Left lobe of liver (tissue), 2 donors: ENCODE data around the gene GFPT1. TPM values are rescaled to one million over a fixed set of nuclear protein-coding genes. Genes with fewer than 3 reads are reported as not detected.
"Not testable (repeated sequence)": the region's sequence is repeated elsewhere in the genome, so short reads cannot be mapped to it uniquely, and the experiment has no call there.

ENCODE experiments used
- ATAC-seq: fragments of 200-7000 bp; cut with Tn5 transposase; one replicate; pipeline ENCODE4 v1.9.1; 2020; ENCODE audit warnings: mild to moderate bottlenecking, moderate library complexity
- DNase-seq: peaks from one replicate; pipeline ENCODE4 v3.0.0-alpha.2; 2020; ENCODE audit warnings: low spot score
- total RNA-seq: library from RNA; stranded (reverse); gene quantifications from one replicate; pipeline ENCODE4 v1.2.1, GENCODE V29; 2021
- donor health status: DM: no; HTN: no; CAD: no; lungs with moderate emphysema.
- donor health status: DM: no; HTN: yes; CAD: no.

The GFPT1 gene
- total RNA-seq, 1 donor from 2014 or later = 29.5 TPM

- no peak for DNase-seq
- ATAC-seq = no peak
These were observed 2.4 kb downstream of the GFPT1 start for GRCh38 chr2:69384618-69385081.

DNA sequence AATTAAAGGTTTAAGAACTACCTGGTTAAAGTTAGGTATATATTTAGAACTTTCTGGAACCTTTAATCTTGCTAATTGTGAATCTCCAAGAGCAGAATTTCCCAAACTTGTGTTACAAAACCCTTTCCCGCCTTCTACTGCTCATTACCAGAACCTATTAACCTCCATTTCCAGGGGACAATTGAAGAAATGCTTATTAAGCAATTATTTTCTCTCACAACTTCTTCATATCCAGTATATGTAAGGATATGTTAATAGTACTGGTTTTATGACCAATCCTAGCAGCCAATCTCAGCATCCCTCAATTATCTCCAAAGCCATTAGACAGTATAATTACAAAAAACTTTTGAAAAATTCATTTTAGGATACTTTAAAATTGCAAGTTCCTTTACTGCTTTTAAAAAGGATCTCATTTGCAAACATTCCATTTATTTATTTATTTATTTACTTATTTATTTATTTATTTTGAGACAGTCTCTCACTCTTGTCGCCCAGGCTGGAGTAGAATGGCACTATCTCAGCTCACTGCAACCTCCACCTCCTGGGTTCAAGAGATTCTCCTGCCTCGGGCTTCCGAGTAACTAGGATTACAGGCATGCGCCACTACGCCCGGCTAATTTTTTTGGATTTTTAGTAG lies 3.7 kb downstream of the GFPT1 start:
- no peak for DNase-seq
- no peak for ATAC-seq

DNA sequence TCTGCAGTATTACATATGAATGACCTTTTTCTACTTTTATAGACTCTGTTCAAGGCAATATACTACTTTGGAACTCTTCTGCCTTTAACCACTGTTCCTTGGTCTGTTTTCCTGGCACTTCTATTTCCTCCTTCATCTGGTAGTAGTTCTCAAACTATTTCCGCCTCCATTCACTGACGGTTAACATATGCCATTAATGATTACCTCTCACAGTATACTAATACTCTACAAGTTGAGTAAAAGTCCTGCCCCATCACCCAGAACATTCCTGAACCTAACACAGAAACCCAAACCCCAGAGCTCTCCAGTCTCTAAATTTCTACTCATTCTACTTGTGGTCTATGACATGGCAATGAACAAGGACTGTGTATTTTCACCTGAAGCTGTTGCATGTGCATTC lies 4.5 kb downstream of the GFPT1 start:
- DNase-seq (no peak), ATAC-seq (no peak)

DNA sequence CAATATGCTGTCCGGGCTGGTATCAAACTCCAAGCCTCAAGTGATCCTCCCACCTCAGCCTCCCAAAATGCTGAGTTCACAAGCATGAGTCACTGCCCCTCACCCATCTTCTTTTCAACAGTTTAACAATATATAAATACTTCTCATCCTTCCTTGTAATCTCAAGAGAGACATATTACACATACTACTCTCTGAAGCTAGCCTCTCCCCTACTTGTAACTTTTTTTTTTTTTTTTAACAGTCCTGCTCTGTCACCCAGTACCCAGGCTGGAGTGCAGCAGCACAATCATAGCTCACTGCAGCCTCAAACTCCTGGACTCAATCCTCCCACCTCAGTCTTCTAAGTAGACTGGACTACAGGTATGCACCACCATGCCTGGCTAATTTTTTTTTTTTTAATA lies 5.7 kb downstream of the GFPT1 start:
- DNase-seq = no peak
- ATAC-seq = no peak

DNA sequence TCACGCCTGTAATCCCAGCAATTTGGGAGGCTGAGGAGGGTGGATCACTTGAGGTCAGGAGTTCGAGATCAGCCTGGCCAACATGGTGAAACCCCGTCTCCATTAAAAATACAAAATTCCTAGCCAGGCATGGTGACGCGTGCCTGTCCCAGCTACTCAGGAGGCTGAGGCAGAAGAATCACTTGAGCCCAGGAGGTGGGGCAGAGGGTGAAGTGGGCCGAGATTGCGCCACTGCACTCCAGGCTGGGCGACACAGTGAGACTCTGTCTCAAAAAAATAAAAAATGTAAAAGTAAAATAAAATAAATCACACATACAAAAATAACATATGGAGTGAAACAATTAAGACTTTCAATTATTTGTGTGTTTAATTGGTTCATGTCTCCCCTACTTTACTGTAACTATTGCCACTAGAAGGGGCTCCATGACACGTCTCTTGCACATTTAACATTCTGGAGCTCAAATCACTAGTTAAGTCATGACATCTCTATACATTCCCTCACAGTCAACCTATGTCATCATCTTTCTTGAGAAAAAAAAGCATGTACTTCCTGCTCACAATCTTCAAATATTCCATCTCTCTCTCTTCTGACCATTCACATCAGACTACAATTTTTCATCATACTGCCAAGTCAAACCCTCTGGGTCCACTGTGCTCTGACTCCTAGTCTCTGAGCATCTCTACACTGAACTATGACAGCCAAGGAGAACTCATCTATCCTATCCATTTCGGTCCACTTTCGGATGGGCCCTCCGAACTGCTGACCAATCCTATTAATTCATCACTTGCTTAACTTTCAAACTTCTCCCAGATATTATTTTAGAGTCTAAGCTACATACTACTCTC lies 6.7 kb downstream of the GFPT1 start:
- ATAC-seq (no peak), DNase-seq (no peak)

DNA sequence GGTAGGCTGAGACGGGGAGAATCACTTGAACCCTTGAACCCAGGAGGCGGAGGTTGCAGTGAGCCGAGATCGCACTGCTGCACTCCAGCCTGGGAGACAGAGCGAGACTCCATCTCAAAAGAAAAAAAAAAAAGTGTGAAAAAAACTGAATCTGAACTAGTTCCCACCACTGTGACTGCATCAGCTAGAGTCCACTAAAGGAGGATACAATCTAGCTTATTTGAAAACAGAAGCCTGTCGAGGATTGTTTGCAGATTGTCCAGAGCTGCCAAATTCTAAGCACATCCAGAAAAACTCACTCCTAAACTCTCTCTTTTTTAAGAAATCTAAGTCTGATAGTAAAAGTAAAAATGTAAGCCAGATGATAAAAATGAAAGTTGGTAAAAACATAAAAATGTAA lies 10.6 kb downstream of the GFPT1 start:
- DNase-seq (no peak), ATAC-seq (peak; percentile 77)

DNA sequence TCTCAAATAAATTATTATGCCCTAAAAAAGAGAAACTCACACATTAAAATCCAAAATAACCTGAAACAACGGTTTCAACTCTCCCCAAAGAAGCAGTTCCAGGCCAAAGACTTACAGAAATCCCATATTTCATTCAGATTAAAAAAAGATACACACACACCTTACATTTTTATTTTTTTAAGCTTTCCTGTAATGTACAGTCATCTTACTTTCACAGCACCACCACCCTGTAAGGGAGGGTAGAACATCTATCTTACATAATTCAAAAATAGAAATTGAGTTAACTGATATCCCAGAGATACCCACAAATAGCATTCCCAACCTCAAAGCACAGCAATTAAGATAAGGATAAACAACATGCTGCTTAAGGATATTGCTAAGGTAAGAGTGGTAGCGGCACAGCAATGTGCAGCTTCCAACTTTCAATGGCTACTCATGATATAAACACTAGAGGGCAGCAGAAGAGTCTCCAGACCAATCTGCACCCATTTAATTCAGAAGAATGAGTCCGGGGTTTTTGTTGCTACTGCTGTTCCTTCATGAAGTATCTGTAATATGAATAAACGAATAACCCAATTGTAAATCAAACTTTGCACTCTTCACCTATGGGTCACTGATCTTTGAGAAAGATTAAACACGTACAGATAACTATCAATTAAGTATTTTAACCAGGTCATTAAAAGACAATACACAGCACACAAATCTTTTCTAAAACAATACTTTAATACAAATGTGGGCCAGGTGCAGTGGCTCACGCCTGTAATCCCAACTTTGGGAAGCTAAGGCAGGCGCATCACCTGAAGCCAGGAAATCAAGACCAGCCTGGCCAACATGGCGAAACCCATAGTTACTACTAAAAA lies 11.3 kb downstream of the GFPT1 start:
- no peak for DNase-seq
- ATAC-seq = peak; percentile 88

- no peak for DNase-seq
- no peak for ATAC-seq
These were observed 14.3 kb downstream of the GFPT1 start for GRCh38 chr2:69372767-69373166.

DNA sequence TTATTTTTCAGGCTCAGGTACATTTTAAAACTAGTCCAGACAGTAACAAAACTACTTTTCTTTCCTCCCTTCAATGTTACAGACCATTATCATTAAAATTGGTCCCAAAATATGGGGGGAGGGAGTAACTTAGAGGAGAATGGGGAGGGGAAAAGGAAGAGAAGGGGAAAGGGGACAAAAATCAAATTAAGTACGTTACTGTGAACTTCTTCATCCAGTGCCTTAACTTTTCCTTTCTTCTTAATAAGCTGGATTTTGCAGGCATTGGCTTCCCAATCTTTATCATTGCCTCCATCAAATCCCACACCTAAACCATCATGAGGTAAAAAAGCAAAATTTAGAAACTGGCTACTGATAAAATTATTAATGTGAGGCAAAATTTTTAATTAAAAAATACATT lies 17.2 kb downstream of the GFPT1 start:
- no peak for DNase-seq
- no peak for ATAC-seq

- ATAC-seq = no peak
- DNase-seq = no peak
These were observed 18.4 kb downstream of the GFPT1 start for GRCh38 chr2:69368588-69368987.

DNA sequence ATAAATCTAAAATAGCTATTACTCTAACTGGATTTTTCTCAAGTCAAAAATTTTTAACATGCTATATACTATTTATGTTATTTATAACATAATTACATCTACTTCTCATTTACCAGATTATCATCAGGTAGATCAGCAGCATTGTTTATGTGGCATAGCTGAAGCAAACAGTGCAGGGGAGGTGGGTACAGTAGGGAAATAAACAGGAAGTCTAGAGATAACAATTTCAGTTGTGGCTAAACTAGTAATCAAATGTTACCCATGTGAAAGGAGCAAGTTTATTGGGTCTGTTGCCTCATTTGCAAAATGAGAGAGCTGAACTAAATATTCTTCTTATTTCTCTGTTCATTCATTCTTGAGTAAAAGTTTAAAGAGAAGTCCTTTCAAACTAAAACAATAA lies 27.7 kb downstream of the GFPT1 start:
- no peak for ATAC-seq
- no peak for DNase-seq

DNA sequence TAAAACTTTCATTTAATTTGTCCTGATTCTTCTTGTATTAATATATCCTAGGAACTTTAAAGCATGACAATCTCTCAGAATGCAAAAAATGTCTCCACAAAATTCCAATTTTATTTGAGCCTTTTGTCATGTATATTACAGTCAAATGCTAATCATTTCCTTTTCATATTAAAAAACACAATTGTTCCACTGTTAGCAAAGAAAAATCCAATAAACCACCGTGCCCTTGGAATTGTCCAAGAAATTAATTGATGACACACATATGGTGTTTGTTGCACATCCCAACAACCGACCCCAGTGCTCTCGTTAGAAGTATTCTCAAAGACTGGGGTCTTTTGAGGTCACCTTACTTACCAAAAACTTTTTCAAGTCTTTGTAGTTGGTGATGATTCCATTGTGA lies 28.1 kb downstream of the GFPT1 start:
- ATAC-seq (no peak), DNase-seq (no peak)

- peak; percentile 40 for ATAC-seq
- DNase-seq = no peak
These were observed 30.6 kb downstream of the GFPT1 start for GRCh38 chr2:69356471-69356870.

DNA sequence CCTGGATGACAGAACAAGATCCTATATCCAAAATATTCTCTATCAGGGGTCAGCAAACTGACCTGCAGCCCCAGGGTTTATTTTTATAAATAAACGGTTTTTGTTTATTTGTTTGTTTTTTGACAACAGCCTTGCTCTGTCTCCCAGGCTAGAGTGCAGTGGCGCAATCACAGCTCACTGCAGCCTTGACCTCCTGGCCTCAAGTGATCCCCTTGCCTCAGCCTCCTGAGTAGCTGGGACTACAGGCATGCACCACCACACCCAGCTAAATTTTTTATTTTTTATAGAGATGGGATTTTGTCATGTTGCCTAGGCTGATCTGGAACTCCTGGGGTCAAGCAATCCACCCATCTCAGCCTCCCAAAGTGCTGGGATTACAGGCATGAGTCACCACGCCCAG lies 32.1 kb downstream of the GFPT1 start:
- ATAC-seq, DNase-seq: not testable (repeated sequence)

DNA sequence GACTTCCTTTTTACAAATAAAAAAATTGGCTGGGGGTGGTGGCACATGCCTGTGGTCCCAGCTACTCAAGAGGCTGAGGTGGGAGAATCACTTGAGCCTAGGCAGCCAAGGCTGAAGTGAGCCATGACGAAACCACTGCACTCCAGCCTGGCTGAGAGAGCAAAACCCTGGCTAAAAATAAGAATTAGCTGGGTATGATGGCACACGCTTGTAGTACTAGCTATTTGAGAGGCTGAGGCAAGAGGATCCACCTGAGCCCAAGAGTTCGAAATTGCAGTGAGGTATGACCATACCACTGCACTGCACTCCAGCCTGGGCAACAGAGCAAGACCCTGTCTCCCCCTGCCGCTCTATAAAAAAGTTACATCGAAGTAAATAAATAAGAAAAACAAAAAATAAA lies 33.7 kb downstream of the GFPT1 start:
- ATAC-seq (no peak), DNase-seq (no peak)

DNA sequence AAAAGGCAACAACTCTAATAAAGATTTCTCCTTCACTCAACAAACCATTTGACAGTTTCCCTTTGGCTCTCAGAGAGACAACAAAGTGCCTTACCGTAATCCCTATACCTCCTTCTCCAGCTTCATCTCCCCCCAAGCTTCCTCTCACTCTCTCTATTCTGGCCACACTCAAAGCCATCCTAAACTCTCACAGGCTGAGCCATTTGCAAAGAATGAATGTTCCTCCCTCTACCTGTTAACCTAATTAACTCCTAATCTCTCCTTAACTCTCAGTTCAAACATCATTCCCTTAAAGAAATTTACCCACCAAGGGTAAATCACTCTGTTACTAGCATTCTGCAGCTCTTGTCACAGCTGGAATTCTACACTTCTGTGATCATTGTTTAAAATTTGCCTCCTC lies 38.2 kb downstream of the GFPT1 start:
- DNase-seq = no peak
- ATAC-seq = no peak

GRCh38 chr2:69345434-69345833 lies 41.6 kb downstream of the GFPT1 start:
- DNase-seq (no peak), ATAC-seq (peak; percentile 50)

DNA sequence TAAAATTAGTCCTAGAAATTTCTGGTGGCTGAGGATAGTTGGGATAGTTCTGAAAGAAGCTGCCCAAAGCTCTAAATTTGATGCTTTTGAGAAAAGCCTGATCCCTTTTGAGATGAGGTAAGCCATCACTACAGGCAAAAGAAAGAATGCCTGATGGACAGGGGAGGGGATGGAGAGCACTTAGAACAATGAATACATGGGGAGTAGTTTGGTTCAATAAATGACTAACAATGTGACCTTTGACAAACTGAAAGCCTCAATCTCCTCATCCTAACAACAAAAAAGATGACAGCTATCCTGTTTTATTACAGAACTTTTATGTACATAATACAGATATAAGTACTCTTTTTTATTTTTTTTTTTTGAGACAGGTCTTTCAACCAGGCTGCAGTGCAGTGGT lies 42.7 kb downstream of the GFPT1 start:
- no peak for ATAC-seq
- no peak for DNase-seq

DNA sequence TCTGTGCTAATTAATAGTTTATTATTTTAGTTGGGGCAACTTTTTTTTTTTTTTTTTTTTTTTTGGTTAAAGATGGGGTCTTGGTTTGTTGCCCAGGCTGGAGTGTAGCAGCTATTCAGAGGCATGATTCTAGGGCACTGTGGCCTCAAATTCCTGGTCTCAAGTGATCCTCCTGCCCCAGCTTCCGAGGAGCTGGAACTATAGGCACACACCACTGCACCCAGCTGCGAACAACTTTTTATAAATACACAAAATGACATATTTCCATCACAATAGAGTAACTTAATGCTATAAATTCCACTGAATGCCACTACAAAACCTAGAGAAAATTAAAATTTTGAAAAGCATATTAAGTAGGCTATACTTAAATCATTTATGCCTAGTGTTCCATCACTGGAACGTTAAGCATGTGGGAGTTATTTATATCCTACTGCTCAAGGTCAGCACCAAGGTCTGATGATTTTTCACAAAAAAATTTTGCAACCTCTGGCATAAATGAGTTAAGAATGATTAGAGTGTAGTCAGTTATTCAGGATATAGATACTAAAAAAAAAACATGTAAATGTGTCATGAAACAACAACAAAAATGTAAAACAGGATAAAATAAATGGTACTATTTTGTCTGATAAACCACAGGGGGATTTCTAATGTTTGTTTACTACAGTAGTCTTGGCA lies 46.8 kb downstream of the GFPT1 start:
- no peak for ATAC-seq
- no peak for DNase-seq

DNA sequence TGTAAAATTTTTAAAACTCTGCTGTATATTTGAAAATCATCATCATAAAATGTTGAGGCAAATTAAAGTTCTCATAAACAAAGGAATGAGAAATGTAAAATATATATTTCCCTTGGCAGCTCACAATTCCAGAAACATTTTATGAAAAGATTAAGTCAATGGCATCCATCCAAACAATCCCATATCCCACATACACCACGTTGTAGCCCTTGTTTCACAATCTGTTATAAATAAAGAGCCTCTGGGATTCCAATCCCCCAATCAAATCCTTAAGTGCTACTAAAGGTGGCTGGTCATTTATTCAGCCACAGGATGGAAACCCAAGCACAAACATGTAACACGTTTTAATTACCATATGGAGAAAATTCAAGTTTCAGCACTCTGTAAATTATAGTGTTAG lies 51.7 kb downstream of the GFPT1 start:
- no peak for DNase-seq
- no peak for ATAC-seq

DNA sequence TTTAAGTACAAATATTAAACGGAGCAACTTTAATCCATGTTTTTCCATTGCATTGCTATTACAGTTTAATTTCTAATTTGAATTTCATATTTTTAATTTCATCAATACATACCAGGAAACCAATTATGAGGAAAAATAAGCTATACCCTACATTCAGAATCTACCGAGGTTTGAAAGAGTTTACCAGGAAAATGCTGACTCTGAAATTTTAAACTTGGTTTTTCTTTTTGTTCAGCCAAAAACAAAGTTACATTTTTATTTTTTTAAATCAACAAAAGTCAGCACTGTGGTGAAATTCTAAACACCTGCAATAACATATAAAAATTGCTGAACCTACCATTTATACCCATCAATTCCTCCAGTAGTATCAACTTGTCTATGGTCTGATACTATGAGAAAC lies 53.7 kb downstream of the GFPT1 start:
- no peak for ATAC-seq
- no peak for DNase-seq
